GM11168 (cell line): ENCODE data around the gene COPB1.

Source experiments
- in situ Hi-C: fragments of 300-500 bp; cut with MboI; formaldehyde crosslinking; loops from one replicate; pipeline ENCODE4 v1.12.0; 2022; ENCODE audit warnings: low sequenced_read_pairs; ENCODE audit not compliant: unreplicated experiment

Gene COPB1

DNA sequence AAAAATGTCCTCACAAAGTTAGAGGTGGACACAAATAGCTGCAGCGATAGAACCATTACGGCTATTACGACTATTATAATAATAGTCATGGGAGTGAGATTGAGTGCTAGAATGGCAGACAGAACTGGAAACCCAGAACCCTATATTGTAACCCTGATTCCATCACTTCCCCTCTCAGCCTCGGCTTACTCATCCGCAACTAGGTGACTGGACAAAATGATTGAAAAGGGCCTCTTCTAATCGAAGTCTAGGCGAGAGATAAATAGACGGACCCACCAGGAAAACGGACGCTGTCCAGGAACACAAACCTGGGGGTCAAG is 19.9 kb upstream of the COPB1 start:
- in situ Hi-C loops = no loop called here

DNA sequence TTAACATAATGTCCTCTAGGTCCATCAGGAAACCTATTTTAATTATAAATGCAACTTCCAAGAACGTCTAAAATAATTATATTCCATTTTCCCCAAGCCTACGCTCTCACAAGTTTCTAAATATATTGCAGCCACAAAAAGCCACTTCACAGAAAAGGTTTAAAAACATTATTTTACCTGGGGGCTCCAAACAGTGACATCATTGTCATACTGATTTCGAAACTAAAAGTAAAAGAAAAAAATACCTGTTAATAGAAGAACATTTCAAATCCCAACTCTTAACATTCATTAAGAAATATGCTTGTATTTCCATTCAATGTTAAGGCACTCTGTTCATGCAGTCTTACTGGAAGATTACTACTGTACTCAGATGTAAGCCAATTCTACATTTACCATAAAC is 19.2 kb upstream of the COPB1 start:
- in situ Hi-C loops = no loop called here

DNA sequence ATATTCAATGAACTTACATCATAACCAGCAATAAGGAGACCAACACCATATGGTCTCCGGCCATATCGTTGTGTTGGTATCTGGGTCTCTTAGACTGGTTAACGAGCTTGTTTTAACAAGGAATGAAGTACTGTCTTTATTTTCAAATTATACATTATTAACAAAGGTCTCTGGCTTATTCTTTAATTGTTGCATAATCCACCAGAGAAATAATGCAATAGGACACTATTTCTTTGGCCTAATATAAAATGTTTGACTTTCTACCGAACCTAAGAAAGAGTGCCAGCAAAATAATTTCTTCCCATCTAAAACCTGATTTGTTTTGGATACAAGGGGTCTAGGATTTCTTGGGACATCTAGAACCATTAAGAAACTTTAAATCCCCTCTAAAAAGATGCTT is 14.2 kb upstream of the COPB1 start:
- in situ Hi-C loops = no loop called here

DNA sequence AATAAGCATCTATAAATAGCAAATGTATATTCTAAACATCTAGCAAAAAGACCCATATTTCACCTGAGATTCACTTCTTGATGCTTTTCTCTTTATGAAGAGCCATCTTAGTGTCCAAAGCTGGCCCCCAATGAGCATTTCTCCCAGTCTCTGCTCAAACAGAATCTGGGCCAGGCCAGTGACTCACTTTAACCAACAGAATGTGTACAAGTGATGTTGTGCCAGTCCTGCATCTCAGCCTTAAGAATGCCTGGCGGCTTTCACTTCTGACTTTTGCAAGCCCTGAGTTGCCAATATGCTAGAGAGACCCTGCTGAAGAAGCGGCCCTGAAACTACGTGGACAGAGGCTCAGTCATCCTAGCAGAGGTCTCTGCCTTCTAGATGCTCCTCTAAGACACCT is 6.9 kb upstream of the COPB1 start:
- in situ Hi-C loops = no loop called here

DNA sequence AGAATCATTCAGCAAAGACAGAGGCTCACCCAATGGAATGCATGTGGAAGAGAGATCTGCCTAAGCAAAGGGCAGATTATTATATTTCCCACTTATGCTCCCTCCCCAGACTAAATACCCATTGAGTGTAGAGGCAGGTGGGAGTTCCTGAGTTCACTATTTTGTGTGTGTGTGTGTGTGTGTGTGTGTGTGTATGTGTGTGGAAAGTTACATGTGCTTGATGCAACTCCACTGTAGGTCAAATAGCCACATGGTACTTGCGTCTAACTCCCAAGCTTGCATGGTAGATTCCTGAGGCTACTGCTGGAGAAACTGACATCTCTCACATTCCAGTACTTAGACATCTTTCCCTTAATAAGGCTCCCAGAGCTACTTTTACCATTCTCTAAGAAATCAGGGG is 3.4 kb upstream of the COPB1 start:
- in situ Hi-C loops = no loop called here

DNA sequence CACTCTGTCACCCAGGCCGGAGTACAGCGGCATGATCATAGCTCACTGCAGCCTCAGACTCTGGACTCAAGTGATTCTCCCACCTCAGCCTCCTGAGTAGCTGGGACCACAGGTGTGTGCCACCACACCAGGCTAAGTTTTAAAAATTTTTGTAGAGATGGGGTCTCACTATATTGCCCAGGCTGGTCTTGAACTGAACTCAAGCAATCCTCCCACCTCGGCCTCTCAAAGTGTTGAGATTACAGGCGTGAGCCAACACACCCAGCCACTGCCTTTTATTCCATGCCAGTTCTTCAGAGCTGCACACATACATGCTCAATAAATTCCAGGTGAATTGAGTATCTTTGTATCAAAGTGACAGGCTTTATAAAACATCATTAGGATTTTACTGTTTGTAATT is 2.4 kb upstream of the COPB1 start:
- in situ Hi-C loops = no loop called here

DNA sequence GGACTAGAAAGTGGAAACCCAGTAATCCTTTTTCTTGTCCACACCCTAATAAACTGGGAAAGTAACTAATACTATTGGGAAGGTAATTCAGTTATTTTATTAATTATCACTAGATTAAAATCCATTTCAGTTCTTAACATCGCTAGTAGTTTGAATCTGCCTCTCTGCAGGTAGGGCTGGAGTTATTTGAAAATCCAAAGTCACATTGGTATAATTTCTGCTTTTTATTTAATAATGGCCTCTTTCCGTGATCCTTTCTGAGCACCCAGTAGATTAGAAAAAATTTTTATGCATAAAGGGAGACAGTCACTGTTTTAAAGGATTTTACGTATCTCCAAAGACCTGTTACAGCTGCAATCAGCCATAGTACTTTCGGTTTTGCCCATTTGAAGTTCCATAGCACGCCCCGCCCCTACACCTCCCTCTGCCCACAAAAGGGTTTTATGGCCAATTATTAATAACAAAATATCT is 605 bp upstream of the COPB1 start:
- in situ Hi-C loops = no loop called here

DNA sequence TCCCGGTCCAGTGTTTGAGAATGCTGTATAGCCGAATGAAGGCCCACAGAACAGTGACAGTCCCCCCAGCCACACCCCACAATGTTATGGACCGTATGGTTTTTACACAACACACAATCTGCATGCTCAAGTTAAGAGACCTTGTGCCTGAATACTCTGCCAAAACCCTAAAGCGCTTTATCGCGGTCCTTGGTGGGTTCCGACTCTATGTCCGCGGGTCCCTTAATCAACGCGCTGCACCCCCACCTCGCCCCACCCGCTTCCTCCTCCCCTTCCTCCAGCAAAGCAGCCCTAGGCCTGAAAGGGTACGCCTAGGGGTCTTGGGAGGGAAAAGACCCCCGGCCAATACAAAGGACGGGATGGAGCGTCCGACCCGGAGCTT is 442 bp downstream of the COPB1 start:
- in situ Hi-C loops = no loop called here

DNA sequence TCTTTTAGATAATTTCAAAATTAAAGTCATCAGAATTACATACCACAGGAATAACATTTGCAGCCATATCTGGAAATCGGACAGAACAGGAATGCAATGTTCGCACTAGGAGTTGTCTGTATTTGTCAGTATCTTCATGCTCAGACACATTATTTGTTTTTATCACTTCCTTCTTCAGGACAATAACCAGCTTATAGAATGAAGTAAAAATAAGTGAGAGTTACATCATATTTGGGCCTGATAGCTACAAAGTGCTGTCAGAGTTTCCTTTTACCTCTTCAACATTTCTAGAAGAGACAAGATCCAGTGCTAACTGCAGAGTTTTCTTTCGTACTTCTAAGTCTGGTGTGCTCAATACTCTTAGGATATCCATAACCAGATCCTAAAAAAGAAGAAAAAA is 18.9 kb downstream of the COPB1 start:
- in situ Hi-C loops = no loop called here

DNA sequence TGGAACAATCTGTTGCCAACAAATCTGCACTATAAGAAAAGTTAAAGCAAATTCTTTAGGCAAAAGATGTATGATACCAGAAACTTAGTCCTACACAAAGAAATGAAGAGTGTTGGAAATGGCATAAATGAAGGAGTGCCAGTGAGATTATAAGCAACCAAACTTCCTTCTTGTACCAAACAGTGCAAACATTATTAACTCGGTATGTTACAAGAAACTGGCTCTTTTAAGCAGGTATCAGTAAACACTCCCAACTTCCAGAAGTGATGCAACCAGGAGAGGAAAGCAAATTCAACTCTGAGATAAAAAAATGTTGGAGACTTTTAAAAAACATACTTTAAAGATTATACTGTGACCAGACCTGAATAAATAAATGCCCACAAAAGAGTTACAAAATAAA is 28.5 kb downstream of the COPB1 start:
- in situ Hi-C loops = no loop called here

DNA sequence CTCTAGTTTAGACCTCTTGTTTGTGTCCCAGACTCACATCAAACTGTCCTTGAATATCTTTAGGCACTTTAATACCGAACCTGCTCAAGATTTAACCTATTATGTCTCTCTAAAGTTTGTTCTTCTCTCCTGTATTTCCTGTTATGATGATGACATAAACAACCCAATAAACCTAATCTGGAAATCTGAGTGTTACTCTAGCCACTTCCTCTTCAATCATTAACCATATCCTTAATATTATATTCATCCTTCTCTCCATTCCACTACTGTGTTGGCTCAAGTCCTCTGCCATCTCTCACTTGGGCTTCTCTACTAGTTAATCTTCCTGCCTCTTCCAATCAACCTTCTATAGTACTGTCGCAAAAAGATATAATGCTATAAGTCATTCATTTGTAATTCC is 36.0 kb downstream of the COPB1 start:
- in situ Hi-C loops = no loop called here

DNA sequence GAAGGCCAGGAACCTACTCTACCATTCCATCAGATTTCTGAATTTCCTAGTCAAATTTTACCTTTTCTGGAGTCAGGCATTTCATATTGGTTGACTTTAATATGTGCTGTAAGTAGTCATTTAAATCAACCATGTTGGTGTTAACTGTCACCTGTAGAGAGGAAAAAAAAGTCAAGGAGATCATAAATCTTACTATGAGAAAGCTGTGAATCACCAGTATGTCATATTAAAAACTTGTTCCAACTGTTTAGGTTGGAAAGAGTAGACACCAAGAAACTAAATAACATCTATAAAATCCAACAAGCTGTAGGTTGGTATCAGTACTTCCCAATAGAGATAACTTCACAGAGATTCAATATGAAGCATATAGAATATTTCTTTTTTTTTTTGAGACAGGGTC is 39.5 kb downstream of the COPB1 start:
- in situ Hi-C loops = no loop called here

DNA sequence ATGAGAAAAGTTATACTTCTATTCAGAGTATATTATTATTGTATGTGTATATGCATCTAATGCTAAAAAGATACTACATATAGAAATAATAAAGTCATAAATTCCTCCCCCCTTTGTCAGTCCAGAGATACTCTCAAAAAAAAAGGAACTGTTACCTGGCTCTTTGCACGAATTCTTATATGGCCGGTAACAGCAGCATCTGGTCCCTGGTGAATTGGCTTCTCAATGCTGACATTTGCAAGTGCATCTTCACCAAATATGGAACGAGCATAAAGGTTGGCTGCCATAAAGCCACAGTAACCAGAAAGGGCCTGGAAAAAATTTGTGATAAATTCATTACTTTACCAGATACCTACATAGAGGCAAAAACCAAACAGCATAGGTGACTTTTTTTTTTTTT is 41.2 kb downstream of the COPB1 start:
- in situ Hi-C loops = no loop called here

DNA sequence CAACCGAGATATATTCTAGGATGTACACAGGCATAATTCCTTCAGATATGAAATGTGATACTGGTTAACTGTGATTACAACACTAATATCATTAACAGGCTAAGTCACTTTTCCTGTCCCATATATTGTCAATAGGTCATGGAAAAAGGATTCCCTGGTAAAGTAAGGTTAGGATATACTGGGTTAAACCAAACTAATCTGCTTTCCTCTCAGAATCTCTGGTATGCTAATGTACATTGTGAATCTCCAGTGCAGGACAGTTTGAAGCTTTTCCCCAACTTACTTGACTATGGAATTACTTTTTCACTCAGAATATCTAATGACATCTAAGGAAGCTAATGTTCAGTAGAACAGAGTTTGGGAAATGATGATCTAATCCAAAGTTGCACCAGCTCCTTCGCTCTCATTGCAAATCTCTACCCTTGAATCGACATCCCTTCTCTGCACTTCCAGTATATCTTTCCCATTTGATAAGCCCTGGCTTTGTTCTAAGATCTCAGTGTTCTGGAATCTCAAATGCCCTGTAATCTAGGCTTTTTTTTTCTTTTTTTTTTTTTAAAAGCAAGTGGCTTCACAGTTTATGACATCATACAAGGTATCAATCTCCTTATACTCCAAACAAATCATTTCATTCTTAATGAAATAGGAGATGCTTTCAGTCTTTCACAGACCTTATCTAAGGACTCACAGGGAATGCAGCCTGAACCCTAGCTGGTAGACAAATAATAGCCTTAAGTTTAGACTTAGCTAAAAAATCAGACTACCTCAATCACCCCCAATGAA is 43.8 kb downstream of the COPB1 start:
- in situ Hi-C loops = no loop called here

DNA sequence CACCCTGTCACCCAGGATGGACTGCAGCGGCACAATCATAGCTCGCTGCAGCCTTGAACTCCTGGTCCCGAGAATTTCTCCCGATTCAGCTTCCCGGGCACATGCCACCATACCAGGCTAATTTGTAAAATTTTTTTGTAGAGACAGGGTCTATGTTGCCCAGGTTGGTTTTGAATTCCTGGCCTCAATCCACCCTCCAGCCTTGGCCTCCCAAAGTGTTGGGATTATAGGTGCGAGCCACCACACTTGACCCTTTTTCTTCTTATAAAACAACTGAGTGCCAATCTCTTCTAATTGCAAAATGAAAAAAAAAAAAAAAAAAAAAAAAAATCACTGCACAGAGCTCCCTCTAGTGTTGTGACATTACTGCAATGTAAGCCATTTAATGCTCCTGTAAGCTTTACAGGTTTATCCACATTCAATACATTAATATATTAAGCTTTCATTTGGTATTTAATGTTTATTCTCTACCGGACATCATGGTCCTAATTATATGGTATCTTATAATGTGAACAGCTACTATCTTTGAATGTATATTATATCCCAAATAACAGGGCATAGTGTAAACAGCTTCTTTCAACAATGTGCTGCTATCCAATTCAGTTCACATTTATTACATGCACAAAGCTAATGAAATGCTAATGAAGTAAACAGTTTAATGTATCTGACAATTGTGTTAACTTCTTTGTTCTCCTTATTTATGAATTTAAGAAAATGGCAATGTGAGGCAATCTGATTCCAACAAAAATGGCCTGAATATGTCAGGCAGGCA is 44.6 kb downstream of the COPB1 start:
- in situ Hi-C loops = no loop called here

DNA sequence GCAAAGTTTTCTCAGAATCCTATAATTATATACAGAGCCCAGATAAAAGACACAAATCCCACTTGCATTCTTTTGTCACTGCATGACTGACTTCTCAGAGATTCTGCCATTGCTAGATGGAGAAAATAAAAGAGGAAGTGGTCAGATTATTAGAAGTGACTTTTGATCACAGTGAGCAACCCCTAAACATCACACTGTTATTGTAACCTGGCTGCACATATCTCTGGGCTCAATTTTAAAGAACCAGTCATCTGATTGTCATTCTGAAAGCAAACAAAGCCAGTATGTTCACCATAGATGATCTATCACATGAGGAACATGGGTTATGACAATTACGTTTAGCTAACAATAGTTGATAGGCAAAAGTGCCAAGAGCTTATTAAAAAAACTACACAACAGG is 47.8 kb downstream of the COPB1 start:
- in situ Hi-C loops = no loop called here

DNA sequence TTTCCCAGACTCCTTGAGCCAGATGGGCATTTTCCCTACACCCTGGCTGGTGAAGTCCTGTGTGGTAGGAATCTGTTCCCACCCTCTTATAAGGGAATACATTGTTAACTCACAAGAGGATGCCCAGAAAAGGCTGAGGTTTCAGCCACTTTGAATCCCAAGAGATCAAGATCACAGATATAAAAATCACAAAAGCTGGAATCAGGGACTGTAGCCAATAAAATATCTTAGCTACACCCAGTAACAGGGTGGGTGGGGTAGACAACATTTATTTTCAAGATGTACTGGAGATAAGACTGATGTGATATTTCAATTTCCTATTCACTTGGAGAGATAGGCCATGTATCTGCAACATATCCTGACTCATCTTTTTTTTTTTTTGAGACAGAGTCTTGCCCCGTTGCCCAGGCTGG is 50.3 kb downstream of the COPB1 start:
- in situ Hi-C loops = loop anchor here (10.0 to 25.0 kb wide), 2 partner anchors 155 to 487 kb away; partner anchors contain the start of gene SPON1

DNA sequence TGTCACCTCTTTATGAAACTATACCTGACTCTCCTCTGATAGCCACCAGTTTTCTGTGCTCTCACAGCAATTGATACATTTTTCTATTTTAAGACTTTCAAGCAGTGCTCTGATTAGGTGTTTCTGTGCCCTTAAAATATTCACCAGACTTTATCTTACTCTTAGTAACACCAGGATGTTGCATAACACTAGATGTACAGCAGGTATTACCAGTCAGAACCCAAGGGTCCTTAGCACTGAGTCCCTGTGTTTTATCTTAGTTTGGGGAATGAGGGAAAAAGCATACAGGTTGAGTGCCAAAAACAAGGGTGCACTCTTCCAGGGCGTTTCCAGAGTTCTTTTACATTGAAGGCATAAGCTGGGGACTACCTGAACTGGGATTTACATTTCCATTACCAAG is 51.4 kb downstream of the COPB1 start:
- in situ Hi-C loops = loop anchor here (10.0 to 25.0 kb wide), 2 partner anchors 153 to 486 kb away; partner anchors contain the start of gene SPON1

DNA sequence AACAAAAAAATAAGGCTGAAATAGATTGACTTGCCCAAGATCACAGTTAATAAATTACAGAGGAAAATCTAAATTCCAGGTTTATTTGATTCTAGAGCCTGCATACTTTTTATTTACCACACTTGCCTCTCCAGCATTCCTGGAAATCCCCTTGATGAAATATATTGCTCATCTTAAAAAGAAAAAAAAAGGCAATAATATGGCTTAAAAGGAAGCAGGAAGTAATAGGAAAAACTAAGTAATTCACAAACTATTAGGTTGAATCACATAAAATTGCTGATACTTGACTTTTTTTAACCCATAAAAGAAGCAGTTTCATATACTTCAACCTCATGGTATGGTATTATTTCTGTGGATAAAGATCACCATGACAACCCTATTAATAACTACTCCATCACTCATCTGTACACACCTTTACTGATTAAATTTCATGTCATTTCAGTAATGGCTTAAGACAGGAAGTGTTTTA is 52.9 kb downstream of the COPB1 start:
- in situ Hi-C loops = loop anchor here (10.0 to 25.0 kb wide), 2 partner anchors 152 to 484 kb away; partner anchors contain the start of gene SPON1

DNA sequence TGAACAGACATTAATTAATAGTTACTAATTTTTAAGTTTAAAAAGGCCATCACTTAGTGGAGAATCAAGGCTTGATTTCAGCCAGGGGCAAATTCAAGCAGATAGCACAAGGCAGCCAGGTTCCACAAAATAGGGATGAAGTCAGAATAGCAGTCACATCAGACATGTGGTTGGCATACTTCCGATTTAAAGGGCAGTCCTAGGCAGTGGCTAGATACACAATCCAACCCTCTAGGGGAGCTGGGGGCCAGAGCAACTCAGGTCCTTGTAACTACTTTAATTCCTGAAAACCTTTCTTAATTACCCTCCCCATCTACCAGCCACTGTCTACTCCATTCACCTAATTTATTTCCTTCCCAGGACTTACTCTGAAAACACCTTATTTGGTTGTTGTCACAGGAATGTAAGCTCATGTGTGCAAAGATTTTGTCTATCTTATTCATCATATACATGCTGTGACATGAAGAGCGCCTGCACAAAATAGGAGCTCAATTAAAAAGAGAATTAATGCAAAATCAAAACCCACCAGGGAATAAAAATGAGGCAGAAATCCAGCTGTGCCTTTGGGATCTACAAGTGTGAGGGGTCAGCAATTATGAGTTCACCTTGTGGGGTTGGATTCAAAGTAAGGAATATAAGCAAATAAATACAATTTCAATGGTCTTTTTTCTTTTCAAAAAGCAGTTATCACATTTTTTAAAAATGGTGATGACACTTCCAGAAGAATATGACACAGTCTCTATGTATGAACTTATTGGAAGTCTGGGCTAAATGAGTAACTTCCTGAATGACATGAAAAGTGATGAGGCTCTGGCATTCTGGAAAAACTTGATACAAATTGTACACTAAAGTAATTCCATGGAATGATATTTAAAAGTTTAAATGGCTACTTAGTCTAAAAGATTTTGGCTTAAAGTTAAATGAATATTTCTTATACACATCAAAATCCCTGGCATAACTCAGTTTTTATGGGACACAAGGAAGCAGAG is 53.8 kb downstream of the COPB1 start:
- in situ Hi-C loops = loop anchor here (10.0 to 25.0 kb wide), 2 partner anchors 151 to 484 kb away; partner anchors contain the start of gene SPON1
